ENCODE data around the gene TTI1. TPM values are rescaled to one million over a fixed set of nuclear protein-coding genes. Genes with fewer than 3 reads are reported as not detected.

TTI1 gene
- total and polyA plus RNA-seq, 2 of the 13 experiments (the other 11 are each of a cell fraction or from before 2014, with no cell fraction given) = 22.9 to 39.8 TPM

DNA sequence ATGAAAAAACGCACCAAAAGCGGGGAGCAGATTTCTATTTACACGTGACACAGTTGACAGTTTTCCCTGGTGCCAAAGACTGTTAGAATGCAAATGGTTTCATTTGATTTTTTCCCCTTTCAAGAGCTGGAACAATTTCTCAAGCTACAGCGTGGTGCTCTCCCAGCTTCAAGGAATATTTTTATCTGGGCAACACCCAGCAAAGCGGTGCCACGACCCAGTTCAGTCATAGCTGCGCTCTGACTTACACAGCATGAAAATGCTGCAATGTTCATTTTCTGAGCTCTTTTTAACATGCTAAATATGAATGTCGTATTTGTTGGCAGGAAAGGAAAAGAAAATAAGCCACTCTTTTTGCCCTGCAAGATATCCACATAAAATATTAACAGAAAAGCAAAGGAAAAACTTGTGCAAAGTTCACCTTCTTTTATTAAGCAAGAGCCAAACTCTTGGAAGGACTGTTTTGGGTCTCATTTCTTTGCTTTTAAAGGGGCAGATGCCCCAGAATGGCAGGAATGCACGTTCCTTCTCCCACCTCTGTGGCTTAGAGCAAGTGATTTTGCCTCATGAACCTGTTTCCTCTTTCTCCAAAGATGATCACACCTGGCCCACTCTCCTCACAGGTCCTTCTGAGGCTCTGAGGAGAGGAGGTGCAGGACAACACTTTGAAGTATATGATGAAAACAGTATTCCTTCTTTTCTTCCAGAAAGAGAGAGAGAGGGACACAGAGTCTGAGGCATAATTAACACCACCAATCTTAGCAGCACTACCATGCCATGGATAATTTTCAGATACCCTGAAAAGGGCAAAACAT, 47.0 kb downstream of the TTI1 start (continued):
- TF ChIP-seq CHD4 (IDR thresholded peaks at IDR 0.05; ENCODE audit: borderline replicate concordance, low read length) (peak; percentile 66; the same call in 1 of the 2 replicates), SOX6 (IDR thresholded peaks at IDR 0.05) (no peak), SOX6 (CRISPR knock-in tag; IDR thresholded peaks at IDR 0.05) (0 out of 2 replicates have a peak, but pooled peaks have one; percentile 27), ONECUT2 (CRISPR knock-in tag; IDR thresholded peaks at IDR 0.05) (no peak), HOXA3 (CRISPR knock-in tag; IDR thresholded peaks at IDR 0.05) (no peak), ZNF136 (CRISPR knock-in tag; IDR thresholded peaks at IDR 0.05; ENCODE audit: low read depth) (0 out of 2 replicates have a peak, but pooled peaks have one; percentile 46), PRPF4 (IDR thresholded peaks at IDR 0.05; ENCODE audit: low read depth, low read length, poor library complexity, severe bottlenecking) (peak; percentile 12), NFIC (IDR thresholded peaks at IDR 0.05; ENCODE audit: low read length) (peak; percentile 50; the same call in 1 of the 2 replicates), SP2 (CRISPR knock-in tag; IDR thresholded peaks at IDR 0.05) (no peak), ZNF543 (CRISPR knock-in tag; IDR thresholded peaks at IDR 0.05) (0 out of 2 replicates have a peak, but pooled peaks have one; percentile 36), ZNF501 (CRISPR knock-in tag; IDR thresholded peaks at IDR 0.05) (0 out of 2 replicates have a peak, but pooled peaks have one; percentile 1), FOXC1 (CRISPR knock-in tag; IDR thresholded peaks at IDR 0.05; ENCODE audit: borderline replicate concordance) (0 out of 2 replicates have a peak, but pooled peaks have one; percentile 4), ZNF101 (CRISPR knock-in tag; IDR thresholded peaks at IDR 0.05; ENCODE audit: borderline replicate concordance, low read depth) (0 out of 2 replicates have a peak, but pooled peaks have one; percentile 37), RFXAP (CRISPR knock-in tag; IDR thresholded peaks at IDR 0.05; ENCODE audit: borderline replicate concordance) (0 out of 2 replicates have a peak, but pooled peaks have one; percentile 27), ZFY (CRISPR knock-in tag; IDR thresholded peaks at IDR 0.05) (peak; percentile 0; the same call in 1 of the 2 replicates), DMAP1 (CRISPR knock-in tag; IDR thresholded peaks at IDR 0.05) (no peak), ZNF619 (CRISPR knock-in tag; IDR thresholded peaks at IDR 0.05) (no peak), ZEB1 (IDR thresholded peaks at IDR 0.05; ENCODE audit: insufficient replicate concordance, low read depth) (peak; percentile 1)
- TF ChIP-seq, protein P1, sequence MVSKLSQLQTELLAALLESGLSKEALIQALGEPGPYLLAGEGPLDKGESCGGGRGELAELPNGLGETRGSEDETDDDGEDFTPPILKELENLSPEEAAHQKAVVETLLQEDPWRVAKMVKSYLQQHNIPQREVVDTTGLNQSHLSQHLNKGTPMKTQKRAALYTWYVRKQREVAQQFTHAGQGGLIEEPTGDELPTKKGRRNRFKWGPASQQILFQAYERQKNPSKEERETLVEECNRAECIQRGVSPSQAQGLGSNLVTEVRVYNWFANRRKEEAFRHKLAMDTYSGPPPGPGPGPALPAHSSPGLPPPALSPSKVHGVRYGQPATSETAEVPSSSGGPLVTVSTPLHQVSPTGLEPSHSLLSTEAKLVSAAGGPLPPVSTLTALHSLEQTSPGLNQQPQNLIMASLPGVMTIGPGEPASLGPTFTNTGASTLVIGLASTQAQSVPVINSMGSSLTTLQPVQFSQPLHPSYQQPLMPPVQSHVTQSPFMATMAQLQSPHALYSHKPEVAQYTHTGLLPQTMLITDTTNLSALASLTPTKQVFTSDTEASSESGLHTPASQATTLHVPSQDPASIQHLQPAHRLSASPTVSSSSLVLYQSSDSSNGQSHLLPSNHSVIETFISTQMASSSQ (IDR thresholded peaks at IDR 0.05; ENCODE audit: low read depth) = peak; percentile 54; the same call in 1 of the 2 replicates
- TF ChIP-seq, protein P1 (CRISPR knock-in tag; IDR thresholded peaks at IDR 0.05; ENCODE audit: borderline replicate concordance) = peak; percentile 29; the same call in 1 of the 2 replicates
- TF ChIP-seq, protein P2, sequence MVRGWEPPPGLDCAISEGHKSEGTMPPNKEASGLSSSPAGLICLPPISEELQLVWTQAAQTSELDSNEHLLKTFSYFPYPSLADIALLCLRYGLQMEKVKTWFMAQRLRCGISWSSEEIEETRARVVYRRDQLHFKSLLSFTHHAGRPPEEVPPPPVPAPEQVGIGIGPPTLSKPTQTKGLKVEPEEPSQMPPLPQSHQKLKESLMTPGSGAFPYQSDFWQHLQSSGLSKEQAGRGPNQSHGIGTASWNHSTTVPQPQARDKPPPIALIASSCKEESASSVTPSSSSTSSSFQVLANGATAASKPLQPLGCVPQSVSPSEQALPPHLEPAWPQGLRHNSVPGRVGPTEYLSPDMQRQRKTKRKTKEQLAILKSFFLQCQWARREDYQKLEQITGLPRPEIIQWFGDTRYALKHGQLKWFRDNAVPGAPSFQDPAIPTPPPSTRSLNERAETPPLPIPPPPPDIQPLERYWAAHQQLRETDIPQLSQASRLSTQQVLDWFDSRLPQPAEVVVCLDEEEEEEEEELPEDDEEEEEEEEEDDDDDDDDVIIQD (CRISPR knock-in tag; IDR thresholded peaks at IDR 0.05; ENCODE audit: low read depth) = no peak
- TF ChIP-seq, protein P3, sequence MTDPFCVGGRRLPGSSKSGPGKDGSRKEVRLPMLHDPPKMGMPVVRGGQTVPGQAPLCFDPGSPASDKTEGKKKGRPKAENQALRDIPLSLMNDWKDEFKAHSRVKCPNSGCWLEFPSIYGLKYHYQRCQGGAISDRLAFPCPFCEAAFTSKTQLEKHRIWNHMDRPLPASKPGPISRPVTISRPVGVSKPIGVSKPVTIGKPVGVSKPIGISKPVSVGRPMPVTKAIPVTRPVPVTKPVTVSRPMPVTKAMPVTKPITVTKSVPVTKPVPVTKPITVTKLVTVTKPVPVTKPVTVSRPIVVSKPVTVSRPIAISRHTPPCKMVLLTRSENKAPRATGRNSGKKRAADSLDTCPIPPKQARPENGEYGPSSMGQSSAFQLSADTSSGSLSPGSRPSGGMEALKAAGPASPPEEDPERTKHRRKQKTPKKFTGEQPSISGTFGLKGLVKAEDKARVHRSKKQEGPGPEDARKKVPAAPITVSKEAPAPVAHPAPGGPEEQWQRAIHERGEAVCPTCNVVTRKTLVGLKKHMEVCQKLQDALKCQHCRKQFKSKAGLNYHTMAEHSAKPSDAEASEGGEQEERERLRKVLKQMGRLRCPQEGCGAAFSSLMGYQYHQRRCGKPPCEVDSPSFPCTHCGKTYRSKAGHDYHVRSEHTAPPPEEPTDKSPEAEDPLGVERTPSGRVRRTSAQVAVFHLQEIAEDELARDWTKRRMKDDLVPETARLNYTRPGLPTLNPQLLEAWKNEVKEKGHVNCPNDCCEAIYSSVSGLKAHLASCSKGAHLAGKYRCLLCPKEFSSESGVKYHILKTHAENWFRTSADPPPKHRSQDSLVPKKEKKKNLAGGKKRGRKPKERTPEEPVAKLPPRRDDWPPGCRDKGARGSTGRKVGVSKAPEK (CRISPR knock-in tag; IDR thresholded peaks at IDR 0.05; ENCODE audit: borderline replicate concordance) = no peak

Measured in HepG2 (cell line).